HL-60 (cell line): ENCODE results near the gene ZSCAN22.
"Not testable (repeated sequence)": the region's sequence is repeated elsewhere in the genome, so short reads cannot be mapped to it uniquely, and the experiment has no call there.

Source experiments
- DNase-seq, 2 experiments: peaks; one replicate each; pipeline ENCODE4 v3.0.0-alpha.2; 2010 to 2020; ENCODE audit warnings: low read depth in 1 of 2, low spot score in 1 of 2
- H3K27ac ChIP-seq: fragments of 250-450 bp; sonication (Bioruptor Pico); replicated peaks from 2 replicates; pipeline ENCODE4 v1.5.1; 2020; ENCODE audit warnings: mild to moderate bottlenecking, moderate library complexity
- H3K27me3 ChIP-seq: fragments of 250-450 bp; sonication (Bioruptor Pico); 2 replicates; pipeline ENCODE4 v1.5.1; 2021; ENCODE audit warnings: mild to moderate bottlenecking, moderate library complexity; ENCODE audit not compliant: insufficient read depth, poor library complexity, severe bottlenecking
- H3K4me3 ChIP-seq: replicated peaks from 2 replicates; pipeline ENCODE4 v1.5.1; 2011; ENCODE audit warnings: mild to moderate bottlenecking, control low read depth, low read length; ENCODE audit not compliant: insufficient read depth
- GABPA ChIP-seq: IDR thresholded peaks from 2 replicates; pipeline ENCODE4 v1.6.1; 2012; ENCODE audit warnings: low read depth
- POLR2AphosphoS5 ChIP-seq: IDR thresholded peaks from 2 replicates; pipeline ENCODE4 v1.6.1; 2012; ENCODE audit warnings: low read depth
- SPI1 ChIP-seq: IDR thresholded peaks from 2 replicates; pipeline ENCODE4 v1.6.1; 2012; ENCODE audit warnings: low read depth, mild to moderate bottlenecking, borderline replicate concordance
- TF ChIP-seq, protein P1 (sequence below): IDR thresholded peaks from one replicate; pipeline ENCODE4 v1.5.1; 2011; ENCODE audit warnings: low read length, control low read depth, inconsistent platforms; ENCODE audit not compliant: insufficient read depth
- TF ChIP-seq, protein P2 (sequence below): IDR thresholded peaks from 2 replicates; pipeline ENCODE4 v1.6.1; 2012; ENCODE audit warnings: low read depth; ENCODE audit not compliant: insufficient replicate concordance

Gene ZSCAN22

DNA sequence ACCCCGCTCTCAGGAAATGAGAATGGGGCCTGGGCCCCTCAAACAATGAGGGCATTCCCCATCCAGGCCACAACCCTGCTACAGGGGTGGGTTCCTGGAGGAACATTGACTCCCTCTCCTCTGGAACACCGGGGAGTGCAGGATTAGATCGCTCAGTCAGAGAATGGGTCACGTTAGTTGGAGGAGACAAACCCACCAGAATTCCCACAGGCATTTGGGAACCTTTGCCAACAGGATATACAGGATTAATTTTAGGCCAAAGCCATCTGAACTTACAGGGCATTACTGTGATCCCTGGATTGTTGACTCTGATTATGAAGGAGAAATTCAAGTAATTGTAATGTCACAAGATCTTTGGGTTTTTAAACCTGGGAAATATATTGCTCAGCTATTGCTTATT, 19.1 kb upstream of the ZSCAN22 start:
- Histone ChIP-seq H3K27me3 (no peaks in the 10 kb centered on the region), H3K4me3 (no peak overlapping the region), H3K27ac (no peak overlapping the region)
- no peak for DNase-seq
- TF ChIP-seq SPI1 (no peak), POLR2AphosphoS5 (no peak), GABPA (no peak)
- TF ChIP-seq, protein P1, sequence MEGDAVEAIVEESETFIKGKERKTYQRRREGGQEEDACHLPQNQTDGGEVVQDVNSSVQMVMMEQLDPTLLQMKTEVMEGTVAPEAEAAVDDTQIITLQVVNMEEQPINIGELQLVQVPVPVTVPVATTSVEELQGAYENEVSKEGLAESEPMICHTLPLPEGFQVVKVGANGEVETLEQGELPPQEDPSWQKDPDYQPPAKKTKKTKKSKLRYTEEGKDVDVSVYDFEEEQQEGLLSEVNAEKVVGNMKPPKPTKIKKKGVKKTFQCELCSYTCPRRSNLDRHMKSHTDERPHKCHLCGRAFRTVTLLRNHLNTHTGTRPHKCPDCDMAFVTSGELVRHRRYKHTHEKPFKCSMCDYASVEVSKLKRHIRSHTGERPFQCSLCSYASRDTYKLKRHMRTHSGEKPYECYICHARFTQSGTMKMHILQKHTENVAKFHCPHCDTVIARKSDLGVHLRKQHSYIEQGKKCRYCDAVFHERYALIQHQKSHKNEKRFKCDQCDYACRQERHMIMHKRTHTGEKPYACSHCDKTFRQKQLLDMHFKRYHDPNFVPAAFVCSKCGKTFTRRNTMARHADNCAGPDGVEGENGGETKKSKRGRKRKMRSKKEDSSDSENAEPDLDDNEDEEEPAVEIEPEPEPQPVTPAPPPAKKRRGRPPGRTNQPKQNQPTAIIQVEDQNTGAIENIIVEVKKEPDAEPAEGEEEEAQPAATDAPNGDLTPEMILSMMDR, result no peak
- TF ChIP-seq, protein P2, sequence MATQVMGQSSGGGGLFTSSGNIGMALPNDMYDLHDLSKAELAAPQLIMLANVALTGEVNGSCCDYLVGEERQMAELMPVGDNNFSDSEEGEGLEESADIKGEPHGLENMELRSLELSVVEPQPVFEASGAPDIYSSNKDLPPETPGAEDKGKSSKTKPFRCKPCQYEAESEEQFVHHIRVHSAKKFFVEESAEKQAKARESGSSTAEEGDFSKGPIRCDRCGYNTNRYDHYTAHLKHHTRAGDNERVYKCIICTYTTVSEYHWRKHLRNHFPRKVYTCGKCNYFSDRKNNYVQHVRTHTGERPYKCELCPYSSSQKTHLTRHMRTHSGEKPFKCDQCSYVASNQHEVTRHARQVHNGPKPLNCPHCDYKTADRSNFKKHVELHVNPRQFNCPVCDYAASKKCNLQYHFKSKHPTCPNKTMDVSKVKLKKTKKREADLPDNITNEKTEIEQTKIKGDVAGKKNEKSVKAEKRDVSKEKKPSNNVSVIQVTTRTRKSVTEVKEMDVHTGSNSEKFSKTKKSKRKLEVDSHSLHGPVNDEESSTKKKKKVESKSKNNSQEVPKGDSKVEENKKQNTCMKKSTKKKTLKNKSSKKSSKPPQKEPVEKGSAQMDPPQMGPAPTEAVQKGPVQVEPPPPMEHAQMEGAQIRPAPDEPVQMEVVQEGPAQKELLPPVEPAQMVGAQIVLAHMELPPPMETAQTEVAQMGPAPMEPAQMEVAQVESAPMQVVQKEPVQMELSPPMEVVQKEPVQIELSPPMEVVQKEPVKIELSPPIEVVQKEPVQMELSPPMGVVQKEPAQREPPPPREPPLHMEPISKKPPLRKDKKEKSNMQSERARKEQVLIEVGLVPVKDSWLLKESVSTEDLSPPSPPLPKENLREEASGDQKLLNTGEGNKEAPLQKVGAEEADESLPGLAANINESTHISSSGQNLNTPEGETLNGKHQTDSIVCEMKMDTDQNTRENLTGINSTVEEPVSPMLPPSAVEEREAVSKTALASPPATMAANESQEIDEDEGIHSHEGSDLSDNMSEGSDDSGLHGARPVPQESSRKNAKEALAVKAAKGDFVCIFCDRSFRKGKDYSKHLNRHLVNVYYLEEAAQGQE, result no peak

DNA sequence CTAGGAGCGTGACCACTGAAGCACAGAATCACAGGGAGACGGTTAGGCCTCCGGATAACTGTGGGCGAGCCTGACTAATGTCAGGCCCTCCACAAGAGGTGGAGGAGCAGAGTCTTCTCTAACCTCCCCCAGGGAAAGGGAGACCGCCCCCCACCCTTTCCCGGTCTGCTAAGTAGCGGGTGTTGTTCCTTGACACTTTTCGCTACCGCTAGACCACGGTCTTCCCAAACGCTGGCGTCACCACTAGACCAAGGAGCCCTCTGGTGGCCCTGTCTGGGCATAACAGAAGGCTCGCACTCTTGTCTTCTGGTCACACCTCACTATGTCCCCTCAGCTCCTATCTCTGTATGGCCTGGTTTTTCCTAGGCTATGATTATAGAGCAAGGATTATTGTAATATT, 16.1 kb upstream of the ZSCAN22 start:
- not testable (repeated sequence) for H3K4me3 ChIP-seq, H3K27ac ChIP-seq, H3K27me3 ChIP-seq, DNase-seq

DNA sequence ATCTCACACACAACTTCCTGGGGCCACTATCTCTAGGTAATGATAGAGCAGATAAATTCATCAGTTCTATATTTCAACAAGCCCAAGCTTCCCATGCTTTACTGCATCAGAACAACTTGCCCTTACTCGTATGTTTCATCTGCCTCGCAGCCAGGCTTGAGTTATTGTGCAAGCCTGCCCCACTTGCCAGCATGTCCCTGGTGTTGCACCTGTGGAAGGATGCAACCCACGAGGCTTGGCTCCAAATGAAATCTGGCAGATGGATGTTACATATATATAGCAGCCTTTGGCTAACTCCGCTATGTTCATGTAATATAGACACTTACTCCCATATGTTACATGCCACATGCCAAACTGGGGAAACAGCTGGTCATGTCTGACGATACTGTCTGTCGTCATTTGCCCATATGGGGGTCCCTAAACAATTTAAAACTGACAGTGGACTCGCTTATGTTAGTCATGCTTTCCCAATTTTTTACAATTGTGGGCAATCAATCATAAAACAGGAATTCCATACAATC, 15.4 kb upstream of the ZSCAN22 start:
- no peak overlapping the region for H3K4me3 ChIP-seq
- no peak for DNase-seq
- no peak overlapping the region for H3K27ac ChIP-seq
- no peaks in the 10 kb centered on the region for H3K27me3 ChIP-seq
- TF ChIP-seq POLR2AphosphoS5 (no peak), SPI1 (no peak), GABPA (no peak)
- TF ChIP-seq, protein P2, result no peak
- TF ChIP-seq, protein P1, result no peak

DNA sequence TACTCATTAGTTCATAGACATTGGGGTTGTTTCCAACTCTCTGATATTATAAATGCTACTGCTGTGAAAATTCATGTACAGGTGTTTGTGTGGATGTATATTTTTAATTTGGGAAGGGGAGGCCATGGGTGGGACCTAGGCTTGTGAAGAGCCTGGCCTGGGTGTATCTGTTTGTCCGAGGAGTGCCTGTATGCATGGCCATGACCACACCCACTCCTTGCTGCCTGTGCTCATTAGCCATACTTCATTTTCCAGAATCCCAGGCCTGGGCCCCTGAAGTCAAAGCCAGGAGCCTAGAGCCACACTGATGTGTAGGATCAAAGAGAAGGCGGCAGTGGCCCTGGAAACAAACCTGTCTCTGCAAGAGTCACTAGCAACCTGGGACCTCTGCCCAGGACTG, 11.2 kb upstream of the ZSCAN22 start:
- no peak for DNase-seq
- no peaks in the 10 kb centered on the region for H3K27me3 ChIP-seq
- no peak overlapping the region for H3K4me3 ChIP-seq
- no peak overlapping the region for H3K27ac ChIP-seq
- TF ChIP-seq SPI1, result no peak
- TF ChIP-seq POLR2AphosphoS5, result no peak
- TF ChIP-seq, protein P1, result no peak
- TF ChIP-seq GABPA, result no peak
- TF ChIP-seq, protein P2, result no peak
